Measurements from ENCODE around the gene LHCGR.

Gene LHCGR

GRCh38 chr2:48768669-48769068 lies 13.1 kb upstream of the LHCGR start:
- H3K27ac ChIP-seq: no peak overlapping the region
- no peak for DNase-seq (ENCODE audit: low spot score)
- TF ChIP-seq, protein P1, sequence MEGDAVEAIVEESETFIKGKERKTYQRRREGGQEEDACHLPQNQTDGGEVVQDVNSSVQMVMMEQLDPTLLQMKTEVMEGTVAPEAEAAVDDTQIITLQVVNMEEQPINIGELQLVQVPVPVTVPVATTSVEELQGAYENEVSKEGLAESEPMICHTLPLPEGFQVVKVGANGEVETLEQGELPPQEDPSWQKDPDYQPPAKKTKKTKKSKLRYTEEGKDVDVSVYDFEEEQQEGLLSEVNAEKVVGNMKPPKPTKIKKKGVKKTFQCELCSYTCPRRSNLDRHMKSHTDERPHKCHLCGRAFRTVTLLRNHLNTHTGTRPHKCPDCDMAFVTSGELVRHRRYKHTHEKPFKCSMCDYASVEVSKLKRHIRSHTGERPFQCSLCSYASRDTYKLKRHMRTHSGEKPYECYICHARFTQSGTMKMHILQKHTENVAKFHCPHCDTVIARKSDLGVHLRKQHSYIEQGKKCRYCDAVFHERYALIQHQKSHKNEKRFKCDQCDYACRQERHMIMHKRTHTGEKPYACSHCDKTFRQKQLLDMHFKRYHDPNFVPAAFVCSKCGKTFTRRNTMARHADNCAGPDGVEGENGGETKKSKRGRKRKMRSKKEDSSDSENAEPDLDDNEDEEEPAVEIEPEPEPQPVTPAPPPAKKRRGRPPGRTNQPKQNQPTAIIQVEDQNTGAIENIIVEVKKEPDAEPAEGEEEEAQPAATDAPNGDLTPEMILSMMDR (conservative IDR thresholded peaks at IDR 0.05; ENCODE audit: low read depth): no peak
- POLR2A ChIA-PET (ENCODE audit: low non-redundant PET): no interaction called here
- CTCF ChIA-PET: no interaction called here

DNA sequence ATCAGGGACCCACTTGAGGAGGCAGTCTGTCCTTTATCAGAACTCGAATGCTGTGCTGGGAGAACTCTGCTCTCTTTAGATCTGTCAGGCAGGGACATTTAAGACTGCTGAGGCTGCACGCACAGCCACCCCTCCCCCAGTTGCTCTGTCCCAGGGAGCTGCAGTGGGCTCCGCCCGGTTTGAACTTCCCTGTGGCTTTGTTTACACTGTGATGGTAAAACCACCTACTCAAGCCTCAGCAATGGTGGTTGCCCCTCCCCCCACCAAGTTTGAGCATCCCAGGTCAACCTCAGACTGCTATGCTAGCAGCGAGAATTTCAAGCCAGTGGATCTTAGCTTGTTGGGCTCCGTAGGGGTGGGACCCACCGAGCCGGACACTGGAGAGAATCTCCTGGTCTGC lies 11.8 kb upstream of the LHCGR start:
- ChIA-PET CTCF (no interaction called here), POLR2A (ENCODE audit: low non-redundant PET) (no interaction called here)
- no peak for DNase-seq (ENCODE audit: low spot score)
- no peak overlapping the region for H3K27ac ChIP-seq
- TF ChIP-seq, protein P1 (conservative IDR thresholded peaks at IDR 0.05; ENCODE audit: low read depth): no peak

DNA sequence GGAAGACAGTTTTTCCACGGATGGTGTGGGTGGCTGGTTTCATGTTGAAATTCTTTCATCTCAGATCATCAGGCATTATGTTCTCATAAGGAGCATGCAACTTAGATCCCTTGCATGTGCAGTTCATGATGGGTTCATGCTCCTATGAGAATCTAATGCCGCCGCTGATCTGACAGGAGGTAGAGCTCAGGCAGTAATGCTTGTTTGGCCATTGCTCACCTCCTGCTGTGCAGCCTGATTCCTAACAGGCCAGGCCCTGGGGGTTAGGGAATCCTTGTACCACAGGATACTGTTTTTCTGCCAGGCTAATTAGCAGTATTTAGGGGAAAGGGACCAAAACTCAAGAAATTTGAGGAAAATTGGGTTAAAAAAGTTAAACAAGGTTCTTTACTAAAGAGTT lies 5.3 kb upstream of the LHCGR start:
- POLR2A ChIA-PET (ENCODE audit: low non-redundant PET): no interaction called here
- TF ChIP-seq, protein P1 (conservative IDR thresholded peaks at IDR 0.05; ENCODE audit: low read depth): no peak
- CTCF ChIA-PET: no interaction called here
- DNase-seq (ENCODE audit: low spot score): no peak
- H3K27ac ChIP-seq: no peak overlapping the region

GRCh38 chr2:48759682-48760081 lies 4.2 kb upstream of the LHCGR start:
- ChIA-PET POLR2A (ENCODE audit: low non-redundant PET) (no interaction called here), CTCF (interaction anchor here (1.2 kb wide), 1 partner anchor 18 kb away, joined by 3 read pairs; no protein-coding TSS in a partner anchor)
- H3K27ac ChIP-seq: no peak overlapping the region
- TF ChIP-seq, protein P1 (conservative IDR thresholded peaks at IDR 0.05; ENCODE audit: low read depth): no peak
- DNase-seq (ENCODE audit: low spot score): no peak

DNA sequence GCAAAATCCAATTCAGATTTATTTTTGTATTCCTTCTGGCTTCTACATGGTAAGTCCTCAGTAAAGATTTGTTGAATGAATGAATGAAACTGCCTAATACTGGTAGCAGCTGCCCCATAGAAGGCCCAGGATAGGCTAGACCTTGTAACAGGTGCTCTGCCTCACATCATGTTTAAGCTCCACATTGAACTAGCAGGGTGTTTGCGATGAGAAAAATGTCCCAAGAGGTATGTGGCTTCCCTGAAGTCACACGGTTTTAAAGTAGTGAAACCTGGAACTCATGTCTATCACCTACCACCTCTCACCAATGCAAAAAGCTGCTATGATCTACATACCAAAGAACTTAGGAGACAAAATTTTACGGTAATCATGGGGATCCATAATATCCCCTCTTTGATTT lies 765 bp upstream of the LHCGR start:
- ChIA-PET CTCF (no interaction called here), POLR2A (ENCODE audit: low non-redundant PET) (no interaction called here)
- no peak overlapping the region for H3K27ac ChIP-seq
- DNase-seq (ENCODE audit: low spot score): no peak
- TF ChIP-seq, protein P1 (conservative IDR thresholded peaks at IDR 0.05; ENCODE audit: low read depth): no peak

GRCh38 chr2:48754874-48755273 lies 650 bp downstream of the LHCGR start:
- TF ChIP-seq, protein P1 (conservative IDR thresholded peaks at IDR 0.05; ENCODE audit: low read depth): no peak
- POLR2A ChIA-PET (ENCODE audit: low non-redundant PET): no interaction called here
- no peak for DNase-seq (ENCODE audit: low spot score)
- H3K27ac ChIP-seq: no peak overlapping the region
- CTCF ChIA-PET: no interaction called here

DNA sequence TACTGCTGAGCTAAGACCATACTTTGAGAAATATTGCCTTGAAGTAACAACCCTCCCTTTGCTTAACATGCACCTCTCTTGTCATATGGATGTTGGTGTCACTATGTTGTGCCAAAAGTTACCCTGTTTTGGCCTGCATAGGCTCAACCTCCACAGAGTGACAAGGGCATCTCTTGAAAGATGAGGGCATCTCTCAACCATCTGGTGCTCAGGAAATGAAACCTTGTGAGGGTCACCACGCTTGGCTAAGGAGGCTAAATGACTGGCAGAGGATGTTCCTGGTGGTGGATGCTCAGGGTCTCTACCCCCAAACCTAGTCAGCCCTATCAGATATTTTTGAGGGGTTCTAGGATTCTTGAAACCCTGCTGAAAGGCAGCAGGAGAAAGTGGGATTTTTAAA lies 2.3 kb downstream of the LHCGR start:
- ChIA-PET CTCF (no interaction called here), POLR2A (ENCODE audit: low non-redundant PET) (no interaction called here)
- no peak for DNase-seq (ENCODE audit: low spot score)
- no peak overlapping the region for H3K27ac ChIP-seq
- TF ChIP-seq, protein P1 (conservative IDR thresholded peaks at IDR 0.05; ENCODE audit: low read depth): no peak
